ENCODE results near the gene UNC5C. TPM values are rescaled to one million over a fixed set of nuclear protein-coding genes. Genes with fewer than 3 reads are reported as not detected.

The UNC5C gene
- total RNA-seq, 1 experiment from 2014 or later: 0.11 TPM

DNA sequence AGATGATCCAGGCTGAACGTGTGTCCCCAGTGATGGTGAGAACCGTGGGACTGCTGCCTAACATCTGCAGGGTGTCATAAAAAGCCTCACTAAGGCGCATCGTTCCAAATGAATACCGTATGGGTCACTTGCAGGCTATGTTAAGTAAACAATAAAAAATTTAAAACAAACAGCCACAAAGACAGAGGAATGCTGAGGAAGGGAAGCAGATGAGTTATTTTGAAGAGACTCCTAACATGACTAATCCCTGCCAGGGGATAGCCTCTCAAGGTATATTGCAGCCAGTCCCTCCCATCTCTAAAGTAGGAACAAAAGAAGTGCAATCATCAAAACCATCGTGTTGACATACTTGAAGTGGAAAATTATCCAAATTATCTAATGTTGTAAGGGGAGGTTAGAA lies 83.8 kb downstream of the UNC5C start:
- CTCF ChIA-PET: no interaction called here
- intact Hi-C loops (cut with micrococcal nuclease; ENCODE audit: unreplicated experiment): no loop called here

GRCh38 chr4:95462921-95463320 lies 85.9 kb downstream of the UNC5C start:
- intact Hi-C loops (cut with micrococcal nuclease; ENCODE audit: unreplicated experiment): no loop called here
- H3K4me1 ChIP-seq (ENCODE audit: insufficient read depth, low read length, poor library complexity, severe bottlenecking): no peaks in the 10 kb centered on the region
- BruUV-seq (replicated peaks): no TSS peak
- POLR2A ChIA-PET (ENCODE audit: low non-redundant PET): no interaction called here
- H3K4me3 ChIP-seq (ENCODE audit: low read depth, low read length, poor library complexity, severe bottlenecking): no peak overlapping the region
- CTCF ChIA-PET: no interaction called here
- no peaks in the 10 kb centered on the region for H3K9me3 ChIP-seq (ENCODE audit: low read depth, low read length, poor library complexity, severe bottlenecking)
- H3K27ac ChIP-seq (ENCODE audit: low read depth, low read length, poor library complexity, severe bottlenecking): no peak overlapping the region
- H3K36me3 ChIP-seq (ENCODE audit: insufficient read depth, low read length, poor library complexity, severe bottlenecking): no peaks in the 10 kb centered on the region
- no peak for TF ChIP-seq EZH2 (IDR thresholded peaks at IDR 0.05; ENCODE audit: borderline replicate concordance, low read depth, low read length, poor library complexity, severe bottlenecking)
- TF ChIP-seq, protein P1, sequence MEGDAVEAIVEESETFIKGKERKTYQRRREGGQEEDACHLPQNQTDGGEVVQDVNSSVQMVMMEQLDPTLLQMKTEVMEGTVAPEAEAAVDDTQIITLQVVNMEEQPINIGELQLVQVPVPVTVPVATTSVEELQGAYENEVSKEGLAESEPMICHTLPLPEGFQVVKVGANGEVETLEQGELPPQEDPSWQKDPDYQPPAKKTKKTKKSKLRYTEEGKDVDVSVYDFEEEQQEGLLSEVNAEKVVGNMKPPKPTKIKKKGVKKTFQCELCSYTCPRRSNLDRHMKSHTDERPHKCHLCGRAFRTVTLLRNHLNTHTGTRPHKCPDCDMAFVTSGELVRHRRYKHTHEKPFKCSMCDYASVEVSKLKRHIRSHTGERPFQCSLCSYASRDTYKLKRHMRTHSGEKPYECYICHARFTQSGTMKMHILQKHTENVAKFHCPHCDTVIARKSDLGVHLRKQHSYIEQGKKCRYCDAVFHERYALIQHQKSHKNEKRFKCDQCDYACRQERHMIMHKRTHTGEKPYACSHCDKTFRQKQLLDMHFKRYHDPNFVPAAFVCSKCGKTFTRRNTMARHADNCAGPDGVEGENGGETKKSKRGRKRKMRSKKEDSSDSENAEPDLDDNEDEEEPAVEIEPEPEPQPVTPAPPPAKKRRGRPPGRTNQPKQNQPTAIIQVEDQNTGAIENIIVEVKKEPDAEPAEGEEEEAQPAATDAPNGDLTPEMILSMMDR (conservative IDR thresholded peaks at IDR 0.05; ENCODE audit: low read depth, low read length): no peak
- no peak for DNase-seq (ENCODE audit: low spot score)
- H3K27me3 ChIP-seq (replicated peaks; ENCODE audit: insufficient read depth, low read depth, low read length, poor library complexity): no peaks in the 10 kb centered on the region

More for the DNA sequence above, 83.8 kb downstream of the UNC5C start:
- H3K27me3 ChIP-seq (replicated peaks; ENCODE audit: insufficient read depth, low read depth, low read length, poor library complexity): no peaks in the 10 kb centered on the region
- TF ChIP-seq, protein P1 (conservative IDR thresholded peaks at IDR 0.05; ENCODE audit: low read depth, low read length): no peak
- TF ChIP-seq EZH2 (IDR thresholded peaks at IDR 0.05; ENCODE audit: borderline replicate concordance, low read depth, low read length, poor library complexity, severe bottlenecking): no peak
- H3K9me3 ChIP-seq (ENCODE audit: low read depth, low read length, poor library complexity, severe bottlenecking): no peaks in the 10 kb centered on the region
- H3K36me3 ChIP-seq (ENCODE audit: insufficient read depth, low read length, poor library complexity, severe bottlenecking): no peaks in the 10 kb centered on the region
- H3K27ac ChIP-seq (ENCODE audit: low read depth, low read length, poor library complexity, severe bottlenecking): no peak overlapping the region
- DNase-seq (ENCODE audit: low spot score): no peak
- BruUV-seq (replicated peaks): no TSS peak
- no peak overlapping the region for H3K4me3 ChIP-seq (ENCODE audit: low read depth, low read length, poor library complexity, severe bottlenecking)
- POLR2A ChIA-PET (ENCODE audit: low non-redundant PET): no interaction called here
- no peaks in the 10 kb centered on the region for H3K4me1 ChIP-seq (ENCODE audit: insufficient read depth, low read length, poor library complexity, severe bottlenecking)

DNA sequence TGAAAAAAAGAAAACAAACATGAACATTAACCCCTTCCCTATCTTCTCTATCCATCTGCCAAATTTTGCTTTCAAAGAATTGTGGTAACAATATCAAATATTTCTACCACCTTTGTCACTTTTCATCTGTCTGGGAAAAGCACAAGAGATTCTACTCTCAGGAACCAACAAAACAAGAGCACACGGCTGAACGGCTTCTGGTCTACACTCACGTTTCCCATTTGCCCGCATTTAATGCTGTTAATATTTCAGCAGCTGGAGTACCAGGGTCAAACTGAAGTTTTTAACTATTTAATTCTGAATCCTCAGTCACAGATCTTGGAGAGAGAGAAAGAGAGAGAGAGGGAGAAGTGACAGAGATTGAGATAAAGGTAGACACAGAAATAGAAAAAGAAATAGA lies 91.4 kb downstream of the UNC5C start:
- no peaks in the 10 kb centered on the region for H3K36me3 ChIP-seq (ENCODE audit: insufficient read depth, low read length, poor library complexity, severe bottlenecking)
- H3K27me3 ChIP-seq (replicated peaks; ENCODE audit: insufficient read depth, low read depth, low read length, poor library complexity): no peaks in the 10 kb centered on the region
- H3K4me3 ChIP-seq (ENCODE audit: low read depth, low read length, poor library complexity, severe bottlenecking): no peak overlapping the region
- no peak for TF ChIP-seq EZH2 (IDR thresholded peaks at IDR 0.05; ENCODE audit: borderline replicate concordance, low read depth, low read length, poor library complexity, severe bottlenecking)
- TF ChIP-seq, protein P1 (conservative IDR thresholded peaks at IDR 0.05; ENCODE audit: low read depth, low read length): no peak
- H3K9me3 ChIP-seq (ENCODE audit: low read depth, low read length, poor library complexity, severe bottlenecking): no peaks in the 10 kb centered on the region
- no TSS peak for BruUV-seq (replicated peaks)
- H3K4me1 ChIP-seq (ENCODE audit: insufficient read depth, low read length, poor library complexity, severe bottlenecking): no peaks in the 10 kb centered on the region
- H3K27ac ChIP-seq (ENCODE audit: low read depth, low read length, poor library complexity, severe bottlenecking): no peak overlapping the region
- DNase-seq (ENCODE audit: low spot score): no peak
- ChIA-PET CTCF (no interaction called here), POLR2A (ENCODE audit: low non-redundant PET) (no interaction called here)
- intact Hi-C loops (cut with micrococcal nuclease; ENCODE audit: unreplicated experiment): no loop called here
